ENCODE data around the gene GPX3. TPM values are rescaled to one million over a fixed set of nuclear protein-coding genes. Genes with fewer than 3 reads are reported as not detected.

The GPX3 gene
- total RNA-seq, 1 donor = 11.3 TPM

GRCh38 chr5:151018846-151019245 lies 1.5 kb upstream of the GPX3 start:
- no peak for TF ChIP-seq CTCF (IDR thresholded peaks at IDR 0.05; ENCODE audit: insufficient read depth, low read length)
- no peak for DNase-seq (ENCODE audit: low read depth)
- H3K4me3 ChIP-seq (ENCODE audit: low read depth, low read length) = no peak overlapping the region

GRCh38 chr5:151019331-151019730 lies 1.1 kb upstream of the GPX3 start:
- TF ChIP-seq CTCF (IDR thresholded peaks at IDR 0.05; ENCODE audit: insufficient read depth, low read length) = no peak
- no peak overlapping the region for H3K4me3 ChIP-seq (ENCODE audit: low read depth, low read length)
- no peak for DNase-seq (ENCODE audit: low read depth)

GRCh38 chr5:151021746-151022145 lies 1.4 kb downstream of the GPX3 start:
- peak; percentile 72 for DNase-seq (ENCODE audit: low read depth)
- no peak for TF ChIP-seq CTCF (IDR thresholded peaks at IDR 0.05; ENCODE audit: insufficient read depth, low read length)
- H3K4me3 ChIP-seq (ENCODE audit: low read depth, low read length) = no peak overlapping the region

DNA sequence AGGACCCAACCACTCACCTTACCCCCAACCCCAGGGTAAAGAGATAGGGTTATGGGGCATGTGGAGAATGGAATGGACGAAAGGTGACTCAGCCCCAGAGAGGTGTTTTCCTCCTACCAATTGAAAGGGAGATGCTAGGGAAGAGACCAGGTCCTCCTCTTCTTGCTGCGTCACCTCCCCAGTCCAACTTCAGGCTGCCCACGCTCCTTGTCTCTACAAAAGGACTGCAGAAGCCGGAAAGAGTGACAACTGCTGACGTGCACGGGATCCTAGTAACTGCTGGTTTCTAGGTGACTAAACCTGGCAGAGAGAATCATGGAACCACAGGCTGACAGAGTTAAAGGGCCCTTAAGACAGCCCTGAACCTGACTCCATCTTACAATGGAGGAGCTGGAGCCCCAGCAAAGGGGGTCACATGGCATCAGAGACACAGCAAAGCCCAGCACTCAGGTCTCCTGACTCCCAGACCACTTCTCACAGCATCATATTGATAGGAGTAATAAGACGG lies 2.2 kb downstream of the GPX3 start:
- H3K4me3 ChIP-seq (ENCODE audit: low read depth, low read length) = no peak overlapping the region
- DNase-seq (ENCODE audit: low read depth) = peak; percentile 84

DNA sequence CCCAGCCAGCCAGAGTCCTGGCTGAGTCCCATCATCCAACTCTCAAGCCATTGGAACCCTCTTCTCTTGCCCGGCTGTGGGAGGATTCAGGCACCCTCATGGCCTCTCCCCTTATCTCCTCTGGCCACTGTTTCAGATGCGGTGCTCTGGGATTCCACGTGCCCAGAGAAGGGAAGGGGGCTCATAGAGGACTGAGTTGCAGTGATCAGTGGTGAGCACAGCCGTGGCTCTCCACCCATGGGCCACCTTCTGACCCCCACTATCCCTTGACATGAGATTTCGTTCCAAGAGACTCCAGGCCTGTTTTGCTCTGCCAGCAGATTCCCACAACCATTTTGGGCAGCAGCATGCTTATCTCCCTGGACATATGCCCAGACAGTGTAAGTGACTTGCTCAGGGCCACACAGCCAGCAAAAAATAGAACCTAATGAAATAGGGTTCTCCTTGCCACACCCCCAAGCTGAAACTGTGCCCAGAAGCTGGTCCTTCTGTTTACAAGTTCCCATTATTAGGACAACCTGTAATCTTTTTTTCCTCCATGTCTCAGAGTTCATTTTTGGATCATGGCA lies 2.7 kb downstream of the GPX3 start:
- TF ChIP-seq CTCF (IDR thresholded peaks at IDR 0.05; ENCODE audit: insufficient read depth, low read length) = no peak
- no peak overlapping the region for H3K4me3 ChIP-seq (ENCODE audit: low read depth, low read length)
- peak; percentile 97 for DNase-seq (ENCODE audit: low read depth)

More for the DNA sequence above, 2.2 kb downstream of the GPX3 start:
- no peak for TF ChIP-seq CTCF (IDR thresholded peaks at IDR 0.05; ENCODE audit: insufficient read depth, low read length)

GRCh38 chr5:151023651-151024050 lies 3.3 kb downstream of the GPX3 start:
- H3K4me3 ChIP-seq (ENCODE audit: low read depth, low read length) = no peak overlapping the region
- peak; percentile 91 for DNase-seq (ENCODE audit: low read depth)
- no peak for TF ChIP-seq CTCF (IDR thresholded peaks at IDR 0.05; ENCODE audit: insufficient read depth, low read length)
